Fibroblast of villous mesenchyme (primary cell): ENCODE measurements around the gene B3GALT6. TPM values are rescaled to one million over a fixed set of nuclear protein-coding genes. Genes with fewer than 3 reads are reported as not detected.

Source experiments
- DNase-seq: peaks from one replicate; pipeline ENCODE4 v3.0.0-alpha.2; 2010; ENCODE audit warnings: low read depth
- H3K4me3 ChIP-seq: 2 replicates; pipeline ENCODE4 v1.5.1; 2011; ENCODE audit warnings: low read depth, mild to moderate bottlenecking, low read length
- total RNA-seq: library from RNA; depleted of rRNA; stranded (reverse); fragments of >200 nt; gene quantifications from 2 replicates; pipeline ENCODE4 v1.2.3, GENCODE V29; 2012
- TF ChIP-seq, protein P1 (sequence below): IDR thresholded peaks from 2 replicates; pipeline ENCODE4 v1.5.1; 2012; ENCODE audit warnings: low read depth, mild to moderate bottlenecking, low read length; ENCODE audit not compliant: insufficient read depth

The B3GALT6 gene
- total RNA-seq, 1 donor, result 25.0 TPM

DNA sequence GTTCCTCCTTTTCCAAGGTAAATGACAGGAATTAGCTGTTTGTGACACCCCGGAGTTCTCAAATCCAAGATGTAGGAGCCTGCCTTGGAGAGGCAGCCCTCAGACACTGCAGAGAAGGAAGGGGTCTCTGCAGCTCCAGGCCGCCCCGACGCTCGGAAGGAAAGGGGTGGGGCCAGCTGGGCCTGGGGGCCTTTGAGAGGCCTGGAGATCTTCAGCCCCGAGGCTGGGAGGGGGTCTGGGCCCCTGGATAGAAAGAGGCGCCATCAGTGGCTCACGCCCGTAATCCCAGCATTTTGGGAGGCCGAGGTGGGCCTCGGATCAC is 24.5 kb upstream of the B3GALT6 start:
- DNase-seq, result no peak
- no peak overlapping the region for H3K4me3 ChIP-seq
- TF ChIP-seq, protein P1, sequence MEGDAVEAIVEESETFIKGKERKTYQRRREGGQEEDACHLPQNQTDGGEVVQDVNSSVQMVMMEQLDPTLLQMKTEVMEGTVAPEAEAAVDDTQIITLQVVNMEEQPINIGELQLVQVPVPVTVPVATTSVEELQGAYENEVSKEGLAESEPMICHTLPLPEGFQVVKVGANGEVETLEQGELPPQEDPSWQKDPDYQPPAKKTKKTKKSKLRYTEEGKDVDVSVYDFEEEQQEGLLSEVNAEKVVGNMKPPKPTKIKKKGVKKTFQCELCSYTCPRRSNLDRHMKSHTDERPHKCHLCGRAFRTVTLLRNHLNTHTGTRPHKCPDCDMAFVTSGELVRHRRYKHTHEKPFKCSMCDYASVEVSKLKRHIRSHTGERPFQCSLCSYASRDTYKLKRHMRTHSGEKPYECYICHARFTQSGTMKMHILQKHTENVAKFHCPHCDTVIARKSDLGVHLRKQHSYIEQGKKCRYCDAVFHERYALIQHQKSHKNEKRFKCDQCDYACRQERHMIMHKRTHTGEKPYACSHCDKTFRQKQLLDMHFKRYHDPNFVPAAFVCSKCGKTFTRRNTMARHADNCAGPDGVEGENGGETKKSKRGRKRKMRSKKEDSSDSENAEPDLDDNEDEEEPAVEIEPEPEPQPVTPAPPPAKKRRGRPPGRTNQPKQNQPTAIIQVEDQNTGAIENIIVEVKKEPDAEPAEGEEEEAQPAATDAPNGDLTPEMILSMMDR, result no peak

GRCh38 chr1:1208713-1209433 is 23.2 kb upstream of the B3GALT6 start:
- H3K4me3 ChIP-seq, result no peak overlapping the region
- TF ChIP-seq, protein P1, result no peak
- peak; percentile 10 for DNase-seq

GRCh38 chr1:1210726-1211540 is 21.1 kb upstream of the B3GALT6 start:
- no peak overlapping the region for H3K4me3 ChIP-seq
- no peak for DNase-seq
- TF ChIP-seq, protein P1, result no peak

DNA sequence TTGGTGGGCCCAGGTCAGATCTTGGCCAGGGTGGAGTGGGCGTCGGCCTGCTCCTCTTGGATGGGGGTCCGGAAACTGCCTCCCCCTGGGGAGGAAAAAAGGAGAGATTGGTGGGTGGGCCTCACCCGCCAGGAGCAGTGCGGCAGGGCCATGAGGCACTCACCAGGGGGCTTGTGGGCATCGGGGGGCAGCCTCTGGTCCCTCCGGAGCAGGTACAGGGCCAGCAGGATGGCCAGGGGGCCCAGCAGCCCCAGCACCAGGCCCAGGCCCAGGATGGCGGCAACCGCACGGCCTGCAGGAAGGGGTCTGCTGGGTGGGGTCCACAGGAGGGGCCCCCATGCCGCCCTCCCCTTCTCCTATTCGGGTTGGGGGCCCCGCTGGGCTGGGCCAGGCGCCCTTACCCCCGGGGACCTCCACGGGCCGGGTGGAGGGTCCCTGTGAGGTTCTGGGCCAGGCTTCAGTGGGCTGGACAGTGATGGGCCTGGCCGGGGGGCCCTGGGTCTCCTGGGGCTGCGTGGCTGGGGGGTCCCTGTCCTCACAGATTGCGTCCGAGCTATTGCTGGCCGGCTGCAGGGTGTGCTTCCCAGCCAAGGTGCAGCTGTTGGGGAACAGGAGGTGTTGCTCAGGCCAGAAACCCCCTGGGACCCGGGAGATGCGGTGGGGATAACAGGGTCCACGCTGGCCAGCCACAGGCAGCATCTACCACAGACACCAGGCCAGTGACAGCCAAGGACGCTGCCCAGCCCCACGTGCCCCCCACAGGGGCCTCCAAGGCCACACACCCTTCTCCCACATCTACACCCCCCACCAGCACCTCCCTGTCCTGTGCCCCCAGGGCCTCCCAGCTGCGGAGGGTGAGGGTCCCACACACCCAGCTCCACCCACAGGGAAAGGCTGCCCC is 20.2 kb upstream of the B3GALT6 start:
- TF ChIP-seq, protein P1, result no peak
- H3K4me3 ChIP-seq, result no peak overlapping the region
- no peak for DNase-seq

DNA sequence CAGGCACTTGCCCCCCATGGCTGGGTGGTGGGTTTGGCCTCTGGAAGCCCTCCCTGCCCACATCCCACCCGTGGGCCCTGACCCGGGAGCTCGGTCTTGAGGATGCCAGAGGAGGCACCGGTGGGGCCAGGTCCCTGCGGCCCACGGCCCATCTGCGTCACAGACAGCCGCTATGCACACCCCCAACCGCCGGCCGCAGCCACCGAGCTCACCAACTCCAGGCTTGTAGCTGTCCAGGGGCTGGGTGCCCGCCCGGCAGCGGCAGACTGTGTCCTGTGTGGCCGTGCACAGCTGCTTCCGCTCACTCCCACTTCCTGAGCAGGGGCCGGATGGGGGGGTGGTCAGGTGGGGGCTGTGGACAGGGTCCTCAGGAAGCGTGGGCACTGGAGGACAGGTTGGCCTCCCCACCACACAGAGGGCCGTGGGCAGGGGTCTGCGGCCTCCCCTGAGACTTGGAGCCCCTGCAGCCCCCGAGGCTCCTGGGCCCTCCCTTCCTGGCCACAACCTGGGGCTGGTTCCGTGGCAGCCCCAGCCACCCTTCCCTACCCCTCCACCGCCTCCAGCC is 19.2 kb upstream of the B3GALT6 start:
- peak; percentile 17 for DNase-seq
- TF ChIP-seq, protein P1, result no peak
- H3K4me3 ChIP-seq, result no peak overlapping the region
